GM04503 (cell line): ENCODE measurements around the gene SEC62.
"Not testable (repeated sequence)": the region's sequence is repeated elsewhere in the genome, so short reads cannot be mapped to it uniquely, and the experiment has no call there.

Experiments used
- DNase-seq: peaks from one replicate; pipeline ENCODE4 v3.0.0-alpha.2; 2012; ENCODE audit warnings: low read depth

Gene SEC62

DNA sequence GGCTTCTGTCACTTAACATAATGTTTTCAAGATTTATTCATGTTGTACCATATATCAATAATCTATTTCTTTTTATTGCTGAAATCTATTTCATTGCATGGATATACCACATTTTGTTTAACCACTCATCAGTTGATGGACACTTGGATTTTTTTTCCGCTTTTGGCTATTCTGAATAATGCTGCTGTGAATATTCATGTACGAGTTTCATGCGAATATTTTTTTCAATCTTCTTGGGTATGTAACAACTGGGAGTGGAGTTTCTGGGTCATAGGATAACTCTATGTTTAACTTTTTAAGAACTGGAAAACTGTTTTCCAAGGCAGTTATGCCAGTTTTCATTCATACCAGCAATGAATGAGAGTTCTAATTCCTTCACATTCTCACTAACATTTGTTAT is 49.5 kb downstream of the SEC62 start:
- no peak for DNase-seq

DNA sequence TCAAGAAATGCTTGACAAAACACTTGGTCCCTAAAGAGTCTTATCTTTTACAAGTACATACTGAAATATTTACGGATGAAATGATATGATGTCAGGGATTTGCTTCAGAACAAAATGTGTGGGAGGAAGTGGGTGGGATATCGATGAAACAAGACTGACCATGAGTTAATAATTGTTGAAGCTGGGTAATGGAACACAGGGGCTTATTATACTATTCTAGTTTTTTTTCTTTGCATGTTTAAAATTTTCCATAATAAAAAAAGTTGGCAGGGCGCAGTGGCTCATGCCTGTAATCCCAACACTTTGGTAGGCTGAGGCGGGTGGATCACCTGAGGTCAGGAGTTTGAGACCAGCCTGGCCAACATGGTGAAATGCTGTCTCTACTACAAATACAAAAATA is 52.7 kb downstream of the SEC62 start:
- DNase-seq: not testable (repeated sequence)

DNA sequence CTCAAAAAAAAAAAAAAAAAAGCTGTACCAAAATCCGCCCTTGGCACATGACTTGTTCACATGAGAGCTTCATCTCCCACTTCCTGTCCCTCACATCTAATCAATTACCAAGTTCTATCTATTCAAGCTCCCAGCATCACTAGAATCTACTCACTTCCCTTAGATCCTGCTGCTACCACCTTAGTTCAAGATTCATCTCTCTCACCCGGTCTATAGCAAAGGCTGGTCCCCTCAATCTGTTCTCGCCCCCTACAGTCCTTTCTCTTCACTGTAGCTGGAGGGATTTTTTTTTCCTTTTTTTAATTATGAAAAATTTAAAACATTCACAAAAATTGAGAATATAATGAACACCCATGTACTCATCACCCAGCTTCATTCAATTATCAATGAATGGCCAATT is 54.5 kb downstream of the SEC62 start:
- no peak for DNase-seq

DNA sequence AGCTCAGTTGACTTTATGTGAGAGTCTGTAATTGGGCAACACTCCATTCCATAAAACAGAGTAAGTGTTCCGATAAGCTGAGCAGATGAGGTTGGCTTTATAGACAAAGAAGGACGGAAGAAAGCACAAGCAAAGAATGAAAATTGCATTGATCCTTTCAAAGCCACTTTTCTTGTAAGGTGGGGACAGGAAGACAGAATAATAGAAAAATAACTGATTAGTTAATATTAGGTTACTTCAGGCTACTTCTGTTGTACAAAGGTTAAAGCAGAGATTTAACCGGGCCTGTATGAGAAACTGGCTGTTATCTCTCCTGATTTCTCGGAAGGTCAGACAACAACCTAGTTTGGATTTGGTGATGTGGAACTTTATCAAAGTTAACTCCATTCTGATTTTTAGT is 55.7 kb downstream of the SEC62 start:
- no peak for DNase-seq

DNA sequence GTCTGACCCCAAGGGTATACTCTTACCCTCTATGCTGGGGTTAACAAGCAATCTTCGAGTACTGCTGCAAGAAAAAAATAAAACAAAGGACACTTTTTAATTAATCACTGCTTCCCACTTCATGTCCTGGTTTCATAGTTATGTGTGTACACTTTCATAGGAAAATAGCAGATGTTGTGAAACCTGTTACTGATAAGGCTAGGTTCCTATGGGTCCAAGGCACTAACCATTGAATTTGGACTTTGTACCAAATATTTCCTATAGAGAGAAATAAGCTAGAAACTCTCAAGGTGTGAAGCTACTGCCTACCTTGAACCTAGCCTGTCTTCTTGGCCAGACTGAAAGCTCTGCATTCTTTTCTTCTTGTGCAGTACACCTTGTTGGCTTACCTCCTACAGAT is 56.6 kb downstream of the SEC62 start:
- no peak for DNase-seq

DNA sequence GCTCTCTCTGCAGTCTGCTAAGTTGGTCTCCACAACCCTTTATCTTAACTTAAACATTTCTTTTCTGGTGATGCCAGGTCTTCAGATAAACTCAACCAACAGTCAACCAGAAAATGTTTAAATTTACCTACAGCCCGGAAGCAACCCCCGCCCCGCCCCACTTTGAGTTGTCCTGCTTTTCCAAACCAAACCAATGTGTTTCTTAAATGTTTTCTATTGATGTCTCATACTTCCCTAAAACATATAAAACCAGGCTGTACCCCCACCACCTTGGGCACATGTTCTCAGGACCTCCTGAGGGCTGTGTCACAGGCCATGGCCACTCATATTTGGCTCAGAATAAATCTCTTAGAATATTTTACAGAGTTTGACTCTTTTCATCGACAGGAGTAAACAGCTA is 58.0 kb downstream of the SEC62 start:
- no peak for DNase-seq

DNA sequence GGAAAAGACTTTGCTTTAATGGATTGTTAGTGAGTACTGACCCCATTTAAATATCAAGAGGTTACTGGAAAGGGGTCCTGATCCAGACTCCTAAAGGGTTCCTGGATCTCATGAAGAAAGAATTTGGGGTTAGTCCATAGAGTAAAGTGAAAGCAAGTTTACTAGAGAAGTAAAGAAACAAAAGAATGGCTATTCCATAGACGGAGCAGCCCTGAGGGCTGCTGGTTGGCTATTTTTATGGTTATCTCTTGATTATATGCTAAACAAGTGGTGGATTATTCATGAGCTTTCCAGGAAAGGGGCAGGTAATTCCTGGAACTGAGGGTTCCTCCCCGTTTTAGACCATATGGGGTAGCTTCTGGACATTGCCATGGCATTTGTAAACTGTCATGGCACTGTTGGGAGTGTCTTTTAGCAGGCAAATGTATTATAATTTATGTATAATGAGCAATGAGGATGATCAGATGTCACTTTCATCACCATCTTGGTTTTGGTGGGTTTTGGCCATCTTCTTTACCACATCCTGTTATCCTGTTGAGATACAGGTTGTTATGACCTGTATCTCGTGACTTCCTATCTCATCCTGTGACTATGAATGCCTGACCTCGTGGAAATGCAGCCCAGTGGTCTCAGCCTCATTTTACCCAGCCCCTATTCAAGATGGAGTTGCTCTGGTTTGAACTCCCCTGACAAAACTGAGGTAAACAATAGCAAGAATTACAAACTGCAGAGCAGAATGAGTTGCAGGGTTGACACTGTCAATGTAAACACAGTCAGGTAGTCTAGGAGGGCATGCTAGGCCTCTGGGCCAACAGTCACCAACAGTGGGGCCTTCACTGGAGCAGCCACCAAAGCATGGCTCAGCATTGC is 60.9 kb downstream of the SEC62 start:
- no peak for DNase-seq

DNA sequence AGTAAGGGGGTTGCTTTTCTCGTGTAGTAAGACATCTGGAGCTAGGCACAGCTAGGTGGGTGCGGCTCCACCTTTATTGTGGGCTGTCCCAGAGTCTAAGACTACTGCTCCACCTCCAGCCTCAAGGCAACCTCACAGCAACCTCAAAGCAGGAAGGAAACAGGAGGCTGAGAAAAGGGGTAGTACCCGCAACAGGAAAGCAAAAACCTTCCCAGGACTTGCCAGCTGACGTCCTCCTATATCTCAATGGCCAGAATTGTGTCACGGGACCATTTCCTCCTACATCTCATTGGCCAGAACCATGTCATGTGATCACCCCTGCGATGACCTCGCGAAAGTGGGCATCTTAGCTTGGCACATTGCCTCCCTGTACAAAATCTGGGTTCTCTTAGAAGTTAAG is 66.9 kb downstream of the SEC62 start:
- no peak for DNase-seq

DNA sequence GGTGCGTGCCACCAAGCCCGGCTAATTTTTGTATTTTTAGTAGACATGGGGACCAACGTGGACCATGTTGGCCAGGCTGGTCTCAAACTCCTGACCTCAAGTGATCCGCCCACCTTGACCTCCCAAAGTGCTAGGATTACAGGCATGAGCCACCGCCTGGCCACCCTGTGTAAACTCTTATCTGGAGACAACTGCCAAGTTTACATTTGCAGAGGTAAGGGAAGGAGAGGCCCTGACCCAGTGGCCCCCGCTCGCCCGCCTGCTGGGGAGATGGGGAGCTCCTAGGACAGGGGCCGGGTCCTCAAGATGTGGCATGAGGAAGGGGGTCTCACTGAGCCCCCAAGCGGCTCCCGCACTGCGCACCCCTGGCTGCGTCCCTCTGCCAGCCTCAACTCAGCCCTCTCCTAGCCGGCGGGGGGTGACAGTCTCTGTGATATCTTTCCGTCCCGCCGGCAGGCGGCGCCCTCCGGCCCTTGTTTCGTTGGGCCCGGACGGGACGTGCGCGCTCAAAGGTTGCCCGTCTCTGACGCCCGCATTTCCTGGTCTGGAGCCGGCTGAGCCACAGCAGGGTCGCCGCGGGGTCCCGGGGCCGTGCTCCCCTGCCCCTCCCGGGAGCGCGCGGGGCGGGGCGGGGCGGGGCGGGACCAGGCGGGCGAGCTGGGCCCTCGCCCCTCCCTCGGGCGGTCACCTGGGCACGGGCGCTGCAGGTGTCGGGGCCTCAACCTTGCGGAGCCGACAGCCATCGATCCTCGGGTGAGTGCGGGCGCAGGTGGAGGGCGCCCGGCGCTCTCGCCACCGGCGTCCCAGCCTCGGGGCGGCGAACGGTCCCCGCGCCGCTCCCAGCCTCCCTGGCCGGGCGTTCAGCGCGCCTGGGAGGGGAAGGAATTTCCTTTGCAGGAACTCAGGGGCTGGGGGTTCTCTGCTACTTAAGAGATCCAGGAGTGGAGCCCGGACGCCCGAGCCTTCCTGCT is 71.1 kb downstream of the SEC62 start, which contains the start of gene GPR160:
TSS of gene GPR160 (plus strand) at position 533 of the 971 bp plus-strand sequence. CDS start 45,978 bp downstream, outside the sequence.
- DNase-seq: no peak

DNA sequence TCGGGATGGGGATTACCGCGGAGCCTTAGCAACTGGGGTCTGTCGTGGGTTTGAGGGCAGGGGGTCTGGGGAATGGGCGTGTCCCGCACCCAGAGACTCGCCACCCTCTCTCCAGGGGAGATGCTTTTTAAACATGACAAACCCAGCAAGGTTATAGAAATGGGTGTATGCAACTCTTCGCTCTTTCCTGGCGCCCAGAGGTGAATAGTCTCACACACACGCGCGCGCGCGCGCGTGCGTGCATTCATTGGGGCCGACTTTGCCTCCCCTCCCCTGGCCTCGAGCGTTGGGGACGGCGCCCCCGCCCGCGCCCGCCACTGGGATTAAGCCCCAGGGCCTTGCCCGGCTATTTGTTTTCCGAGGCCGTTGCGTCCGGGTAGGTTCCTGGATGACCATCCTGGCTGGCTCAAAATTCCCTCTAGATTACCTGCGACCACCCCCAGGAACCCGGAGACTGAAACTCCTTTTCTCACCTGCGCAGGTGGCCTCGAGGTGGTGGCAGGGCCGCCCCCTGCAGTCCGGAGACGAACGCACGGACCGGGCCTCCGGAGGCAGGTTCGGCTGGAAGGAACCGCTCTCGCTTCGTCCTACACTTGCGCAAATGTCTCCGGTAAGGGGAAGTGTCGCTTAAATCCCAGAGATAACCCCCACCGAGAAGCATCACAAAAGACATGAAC is 72.0 kb downstream of the SEC62 start:
- no peak for DNase-seq

DNA sequence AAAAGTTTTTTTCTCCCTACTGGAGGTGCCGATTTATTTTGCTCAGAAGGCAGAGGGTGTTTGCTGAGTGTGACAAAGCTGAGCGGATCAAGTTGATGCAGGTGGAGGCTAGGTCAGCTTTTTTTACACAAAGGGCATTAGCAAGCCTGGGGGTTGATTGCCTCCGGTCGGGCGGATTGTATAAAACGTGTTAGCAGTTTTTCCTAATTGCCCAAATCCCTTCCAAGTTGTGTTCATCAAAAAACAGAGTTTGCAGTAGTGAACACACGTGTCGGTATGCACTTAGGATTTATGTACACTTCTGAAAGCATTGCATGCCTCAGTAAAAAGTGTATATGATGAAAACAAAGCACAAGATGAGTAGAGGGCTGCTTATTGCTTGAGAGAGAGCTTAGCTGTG is 73.8 kb downstream of the SEC62 start:
- no peak for DNase-seq

DNA sequence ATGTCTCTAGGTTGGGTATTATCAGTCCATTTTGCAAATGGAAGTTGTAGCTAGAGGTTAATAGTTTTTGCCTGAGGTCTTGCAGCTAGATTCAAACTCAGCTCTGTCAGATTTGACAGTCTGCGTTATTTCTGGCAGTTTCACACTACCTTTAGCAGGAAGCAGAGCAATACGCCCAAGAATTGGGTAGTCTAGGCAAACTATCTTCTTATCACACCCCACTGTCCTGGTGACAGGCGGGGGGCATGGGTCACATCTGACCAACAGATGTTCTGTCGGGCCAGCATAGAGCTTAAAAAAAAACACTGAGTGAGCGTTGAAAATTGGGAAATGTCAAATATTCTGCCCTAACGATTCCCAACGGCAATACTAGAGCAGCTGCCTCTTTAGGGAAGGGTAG is 76.9 kb downstream of the SEC62 start:
- no peak for DNase-seq

DNA sequence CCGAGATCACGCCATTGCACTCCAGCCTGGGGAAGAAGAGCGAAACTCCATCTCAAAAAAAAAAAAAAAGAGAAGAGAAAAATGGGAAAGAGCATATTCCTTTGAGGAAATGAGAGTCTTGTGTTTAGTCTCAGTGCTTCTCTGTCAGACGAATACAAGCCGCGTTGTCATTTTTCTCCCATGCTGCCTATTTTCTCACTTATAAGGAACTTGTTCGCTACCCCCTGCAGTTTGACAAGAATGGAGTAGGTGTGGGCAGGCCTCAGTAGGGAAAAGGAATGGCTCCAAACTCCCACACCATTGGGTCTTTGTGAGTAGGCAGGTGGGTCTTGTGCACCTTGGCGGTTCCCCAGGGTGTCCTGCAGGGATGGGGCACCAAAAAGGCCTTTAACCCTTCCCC is 77.7 kb downstream of the SEC62 start:
- no peak for DNase-seq

DNA sequence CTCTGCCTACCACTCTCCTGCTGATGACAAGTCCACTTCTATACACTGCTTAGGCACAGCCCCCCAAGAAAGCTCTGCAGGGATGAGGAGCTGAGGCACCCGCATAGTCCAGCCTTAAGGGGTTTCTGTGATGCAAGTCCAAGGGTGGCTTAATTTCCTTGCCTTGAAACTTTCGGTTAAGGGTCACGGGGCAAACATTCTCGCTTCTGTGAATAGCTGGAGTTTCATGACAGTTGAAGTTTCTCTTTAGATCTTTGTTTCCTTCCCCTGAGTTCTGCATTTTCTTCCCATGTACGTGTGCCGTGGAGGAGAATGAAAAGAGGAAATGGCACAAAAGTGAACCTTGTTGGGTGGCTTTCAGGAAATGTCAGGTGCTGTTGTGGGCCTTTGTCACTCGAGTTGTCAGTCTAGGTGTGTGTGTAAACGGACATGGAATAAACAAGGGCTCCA is 78.2 kb downstream of the SEC62 start:
- no peak for DNase-seq

DNA sequence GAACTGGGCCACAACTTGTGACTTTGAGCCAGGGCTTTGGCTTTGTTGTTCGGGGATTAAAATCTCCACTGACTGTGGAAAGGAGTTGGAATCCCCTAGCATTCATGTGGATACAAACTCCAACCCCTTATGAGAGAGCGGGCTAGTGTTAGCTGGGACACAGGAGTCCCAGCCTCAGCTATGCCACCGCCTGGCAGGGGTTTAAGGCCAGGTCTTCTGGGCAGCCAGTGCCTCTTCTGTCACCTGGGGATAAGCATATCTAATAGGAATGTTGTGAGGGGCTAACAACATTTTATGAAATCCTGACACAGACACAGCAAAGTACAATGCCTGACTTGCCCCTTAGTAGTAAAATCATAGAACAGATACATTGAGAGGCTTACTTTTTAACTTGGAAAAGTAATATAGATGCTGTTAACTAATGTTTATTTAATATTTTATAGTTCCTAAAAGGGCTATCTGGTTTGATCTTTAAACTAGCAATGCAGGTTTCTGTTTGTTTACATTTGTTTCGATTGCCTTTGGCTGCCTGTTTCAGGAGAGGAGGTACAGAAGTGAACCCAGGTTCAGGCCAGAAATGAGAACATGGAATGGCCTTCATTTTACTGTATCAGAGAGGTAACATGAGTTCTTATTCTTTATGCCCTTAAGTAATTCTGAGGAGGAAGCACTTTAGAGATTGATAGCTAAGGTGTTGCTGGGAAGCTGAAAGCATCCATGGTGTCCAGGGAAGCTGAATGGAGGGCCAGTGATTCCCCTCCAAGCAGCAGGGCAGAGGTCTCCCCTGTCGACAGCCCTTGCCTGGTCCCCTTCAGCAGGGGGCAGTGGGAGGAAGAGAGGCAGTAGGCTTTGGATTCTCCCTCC is 79.9 kb downstream of the SEC62 start:
- no peak for DNase-seq

DNA sequence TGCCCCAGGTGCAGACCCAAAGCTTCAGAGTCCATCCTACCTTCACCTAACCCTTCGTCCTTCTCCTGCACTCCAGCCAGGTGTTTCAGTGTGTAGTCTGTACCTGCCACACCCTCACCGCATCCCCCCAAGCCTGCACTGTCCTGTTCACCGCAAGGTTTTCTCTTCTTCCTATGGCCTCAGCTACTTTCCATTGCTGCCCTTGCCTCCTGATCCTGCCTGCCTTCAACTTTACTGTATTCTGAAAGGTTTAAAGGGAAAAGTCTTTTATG is 80.5 kb downstream of the SEC62 start:
- DNase-seq: no peak
